GM12873 (cell line): ENCODE data around the gene HHIPL1.

Experiments
- TF ChIP-seq, protein P1 (sequence below): IDR thresholded peaks from 2 replicates; pipeline ENCODE4 v1.5.1; 2012; ENCODE audit warnings: low read depth, mild to moderate bottlenecking, moderate library complexity, low read length, control low read depth; ENCODE audit not compliant: insufficient read depth; ENCODE audit errors: missing control alignments

HHIPL1 gene

GRCh38 chr14:99672506-99673304 lies 27.8 kb downstream of the HHIPL1 start:
- TF ChIP-seq, protein P1, sequence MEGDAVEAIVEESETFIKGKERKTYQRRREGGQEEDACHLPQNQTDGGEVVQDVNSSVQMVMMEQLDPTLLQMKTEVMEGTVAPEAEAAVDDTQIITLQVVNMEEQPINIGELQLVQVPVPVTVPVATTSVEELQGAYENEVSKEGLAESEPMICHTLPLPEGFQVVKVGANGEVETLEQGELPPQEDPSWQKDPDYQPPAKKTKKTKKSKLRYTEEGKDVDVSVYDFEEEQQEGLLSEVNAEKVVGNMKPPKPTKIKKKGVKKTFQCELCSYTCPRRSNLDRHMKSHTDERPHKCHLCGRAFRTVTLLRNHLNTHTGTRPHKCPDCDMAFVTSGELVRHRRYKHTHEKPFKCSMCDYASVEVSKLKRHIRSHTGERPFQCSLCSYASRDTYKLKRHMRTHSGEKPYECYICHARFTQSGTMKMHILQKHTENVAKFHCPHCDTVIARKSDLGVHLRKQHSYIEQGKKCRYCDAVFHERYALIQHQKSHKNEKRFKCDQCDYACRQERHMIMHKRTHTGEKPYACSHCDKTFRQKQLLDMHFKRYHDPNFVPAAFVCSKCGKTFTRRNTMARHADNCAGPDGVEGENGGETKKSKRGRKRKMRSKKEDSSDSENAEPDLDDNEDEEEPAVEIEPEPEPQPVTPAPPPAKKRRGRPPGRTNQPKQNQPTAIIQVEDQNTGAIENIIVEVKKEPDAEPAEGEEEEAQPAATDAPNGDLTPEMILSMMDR: no peak

DNA sequence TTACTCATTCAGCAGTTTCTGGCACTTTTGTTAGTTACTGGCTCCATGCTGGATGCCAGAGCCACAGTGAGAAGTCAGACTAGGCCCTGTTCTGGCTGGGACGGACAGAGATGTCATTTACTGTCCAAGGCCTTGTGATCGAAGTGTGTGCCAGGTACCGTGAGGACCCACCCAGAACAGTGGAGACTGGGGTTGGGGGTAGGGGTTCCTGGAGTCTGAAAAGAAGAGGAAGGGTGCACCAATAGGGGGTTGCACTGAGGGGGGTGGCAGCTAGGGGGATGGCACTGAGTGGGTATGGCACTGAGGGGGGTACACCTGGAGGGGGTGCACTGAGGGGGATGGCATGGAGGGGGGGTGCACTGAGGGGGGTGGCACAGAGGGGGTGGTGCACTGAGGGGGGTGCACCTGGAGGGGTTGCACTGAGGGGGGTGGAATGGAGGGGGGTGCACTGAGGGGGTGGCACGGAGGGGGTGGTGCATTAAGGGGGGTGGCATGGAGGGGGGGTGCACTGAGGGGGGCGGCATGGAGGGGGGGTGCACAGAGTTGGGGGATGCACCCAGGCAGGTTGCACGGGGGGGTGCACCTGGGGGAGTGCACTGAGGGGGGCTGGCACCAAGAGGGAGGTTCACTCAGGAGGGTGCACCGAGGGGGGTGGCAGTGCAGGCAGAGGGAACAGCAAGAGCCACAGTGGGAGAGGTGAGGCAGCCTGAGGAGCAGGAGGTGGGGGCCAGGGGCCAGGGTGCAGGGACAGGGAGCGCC lies 28.6 kb downstream of the HHIPL1 start:
- TF ChIP-seq, protein P1: no peak

GRCh38 chr14:99674064-99674650 lies 29.2 kb downstream of the HHIPL1 start:
- TF ChIP-seq, protein P1: no peak

DNA sequence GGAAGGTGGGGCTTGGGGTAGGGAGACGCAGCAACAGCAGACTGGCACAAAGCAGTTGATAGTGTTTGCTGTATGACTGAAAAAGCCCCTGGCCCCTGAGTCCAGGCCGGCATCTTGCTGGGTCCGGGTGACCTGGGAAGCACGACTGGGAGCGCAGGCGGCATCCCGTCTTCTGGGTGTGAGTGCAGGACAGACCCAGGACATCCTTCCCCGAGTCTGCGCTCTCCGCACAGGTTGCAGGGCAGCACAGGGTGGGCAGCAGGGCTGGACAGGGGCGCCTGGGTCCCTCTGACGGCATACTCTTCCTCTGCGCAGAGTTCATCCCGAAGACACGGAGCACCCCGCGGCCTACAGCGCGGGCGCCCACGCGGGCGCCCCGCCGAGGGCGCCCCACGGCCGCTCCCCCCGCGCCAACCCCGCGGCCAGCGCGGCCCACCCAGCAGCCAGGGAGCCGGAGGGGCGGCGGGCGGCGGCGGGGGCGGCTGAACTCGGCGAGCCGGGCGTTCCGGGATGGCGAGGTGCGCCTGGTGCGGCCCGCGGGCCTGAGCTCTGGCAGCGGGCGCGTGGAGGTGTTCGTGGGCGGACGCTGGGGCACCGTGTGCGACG lies 29.9 kb downstream of the HHIPL1 start:
- TF ChIP-seq, protein P1: no peak

DNA sequence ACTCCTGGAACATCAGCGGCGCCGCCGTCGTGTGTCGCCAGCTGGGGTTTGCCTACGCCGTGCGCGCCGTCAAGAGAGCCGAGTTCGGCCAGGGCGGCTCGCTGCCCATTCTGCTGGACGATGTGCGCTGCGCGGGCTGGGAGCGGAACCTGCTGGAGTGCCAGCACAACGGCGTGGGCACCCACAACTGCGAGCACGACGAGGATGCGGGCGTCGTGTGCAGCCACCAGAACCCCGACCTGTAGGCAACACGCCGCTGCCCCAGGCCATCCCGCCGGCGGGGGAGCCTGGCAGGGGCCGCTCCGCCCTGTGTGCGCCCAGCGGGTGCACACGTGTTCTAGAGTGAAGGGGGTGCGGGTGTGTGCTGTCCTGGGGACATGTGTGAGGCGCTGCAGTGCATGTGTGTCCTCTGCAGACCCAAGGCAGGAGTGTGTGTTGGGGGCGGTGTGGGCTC lies 30.5 kb downstream of the HHIPL1 start:
- TF ChIP-seq, protein P1: no peak

DNA sequence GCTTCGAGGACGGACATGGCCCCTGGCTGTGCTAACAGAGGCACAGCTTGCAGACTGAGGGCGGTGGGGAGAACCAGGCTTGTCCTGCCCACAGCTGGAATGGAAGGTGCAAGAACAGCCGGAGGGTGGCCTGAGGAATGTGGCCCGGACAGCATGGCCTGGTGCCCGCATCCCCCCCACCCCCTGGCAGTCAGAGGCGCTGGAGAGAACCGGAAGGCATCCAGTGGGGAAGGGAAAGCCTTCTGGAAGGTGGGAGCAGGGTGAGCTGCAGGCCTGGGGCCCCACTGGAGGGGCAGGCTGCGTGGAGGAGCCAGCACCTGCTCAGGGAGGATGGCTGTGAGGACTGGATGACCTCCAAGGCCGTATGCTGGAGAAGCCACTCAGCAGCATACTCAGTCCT lies 31.0 kb downstream of the HHIPL1 start:
- TF ChIP-seq, protein P1: no peak
